ENCODE data around the gene BRWD1. TPM values are rescaled to one million over a fixed set of nuclear protein-coding genes. Genes with fewer than 3 reads are reported as not detected.

Gene BRWD1
- polyA plus RNA-seq, 1 donor (not counting 4 experiments of a cell fraction or from before 2014, with no cell fraction given) = 15.1 TPM

GRCh38 chr21:39348355-39349210 lies 35.2 kb upstream of the BRWD1 start, which contains the start of gene HMGN1:
TSS of gene HMGN1 (minus strand) at chr21:39349088. CDS start at chr21:39348917, 171 bp downstream.
- FAIRE-seq (no peak), DNase-seq (ENCODE audit: low read depth, low spot score) (no peak)
- peaks cover 37% of the 10 kb centered on the region for H3K79me2 ChIP-seq (ENCODE audit: control insufficient read depth, insufficient read depth, low read length)
- H3K27ac ChIP-seq (ENCODE audit: control insufficient read depth, insufficient read depth, low read length) = peak within 1 kb of the TSS; percentile 87
- H3K9me1 ChIP-seq (ENCODE audit: control insufficient read depth, extremely low read depth, insufficient read depth, low read length) = no peaks in the 10 kb centered on the region
- H3K27me3 ChIP-seq (ENCODE audit: control insufficient read depth, extremely low read depth, insufficient read depth, low read length) = no peaks in the 10 kb centered on the region
- peak within 1 kb of the TSS; percentile 63 to 99 (median 96) for H3K4me3 ChIP-seq (ENCODE audit: control insufficient read depth in 2 of 3, extremely low read depth in 1 of 3, insufficient read depth in 2 of 3, low read depth in 1 of 3, low read length in 3 of 3)
- H4K20me1 ChIP-seq (ENCODE audit: control insufficient read depth, extremely low read depth, insufficient read depth, low read length) = peaks cover 8% of the 10 kb centered on the region
- peaks cover 24% of the 10 kb centered on the region for H3K4me1 ChIP-seq (ENCODE audit: control insufficient read depth, extremely low read depth, insufficient read depth, low read length)
- H3K9ac ChIP-seq (ENCODE audit: control insufficient read depth, extremely low read depth, insufficient read depth, low read length) = peak within 1 kb of the TSS; percentile 95
- dilution Hi-C loops (cut with MboI; ENCODE audit: extremely low pct_ligation_motif_present, low sequenced_read_pairs) = no loop called here
- peaks cover 3 to 14% of the 10 kb centered on the region in 2 experiments for H3K36me3 ChIP-seq (ENCODE audit: control insufficient read depth in 2 of 2, extremely low read depth in 1 of 2, insufficient read depth in 2 of 2, low read length in 2 of 2)
- peak within 1 kb of the TSS; percentile 98 for H3K4me2 ChIP-seq (ENCODE audit: control insufficient read depth, extremely low read depth, insufficient read depth, low read depth, low read length)
- peak within 1 kb of the TSS; percentile 95 for H2AFZ ChIP-seq (ENCODE audit: control insufficient read depth, low read length)
- H3K9me3 ChIP-seq (ENCODE audit: control insufficient read depth, low read depth, low read length) = no peaks in the 10 kb centered on the region
- TF ChIP-seq CTCF (optimal IDR thresholded peaks at IDR 0.05 in 1 of 3, IDR thresholded peaks at IDR 0.05 in 1 of 3, conservative IDR thresholded peaks at IDR 0.05 in 1 of 3; ENCODE audit: extremely low read depth in 1 of 3, insufficient read depth in 2 of 3, low read length in 3 of 3) (no peak), EZH2 (IDR thresholded peaks at IDR 0.05; ENCODE audit: low read length) (no peak)

GRCh38 chr21:39348040-39348354 lies 34.6 kb upstream of the BRWD1 start:
- H3K27me3 ChIP-seq (ENCODE audit: control insufficient read depth, extremely low read depth, insufficient read depth, low read length) = no peaks in the 10 kb centered on the region
- DNase-seq (ENCODE audit: low read depth, low spot score) (no peak), FAIRE-seq (no peak)
- no peaks in the 10 kb centered on the region for H3K9me1 ChIP-seq (ENCODE audit: control insufficient read depth, extremely low read depth, insufficient read depth, low read length)
- H3K27ac ChIP-seq (ENCODE audit: control insufficient read depth, insufficient read depth, low read length) = peak overlapping the region; percentile 87
- peaks cover 38% of the 10 kb centered on the region for H3K79me2 ChIP-seq (ENCODE audit: control insufficient read depth, insufficient read depth, low read length)
- H3K4me3 ChIP-seq (ENCODE audit: control insufficient read depth in 2 of 3, extremely low read depth in 1 of 3, insufficient read depth in 2 of 3, low read depth in 1 of 3, low read length in 3 of 3) = peak overlapping the region; percentile 63 to 99 (median 96)
- H4K20me1 ChIP-seq (ENCODE audit: control insufficient read depth, extremely low read depth, insufficient read depth, low read length) = peaks cover 8% of the 10 kb centered on the region
- H3K4me1 ChIP-seq (ENCODE audit: control insufficient read depth, extremely low read depth, insufficient read depth, low read length) = peaks cover 24% of the 10 kb centered on the region
- peak overlapping the region; percentile 70 for H2AFZ ChIP-seq (ENCODE audit: control insufficient read depth, low read length)
- TF ChIP-seq CTCF (optimal IDR thresholded peaks at IDR 0.05 in 1 of 3, IDR thresholded peaks at IDR 0.05 in 1 of 3, conservative IDR thresholded peaks at IDR 0.05 in 1 of 3; ENCODE audit: extremely low read depth in 1 of 3, insufficient read depth in 2 of 3, low read length in 3 of 3) = no peak
- H3K4me2 ChIP-seq (ENCODE audit: control insufficient read depth, extremely low read depth, insufficient read depth, low read depth, low read length) = peak overlapping the region; percentile 98
- H3K9ac ChIP-seq (ENCODE audit: control insufficient read depth, extremely low read depth, insufficient read depth, low read length) = peak overlapping the region; percentile 95
- peaks cover 3 to 20% of the 10 kb centered on the region in 2 experiments for H3K36me3 ChIP-seq (ENCODE audit: control insufficient read depth in 2 of 2, extremely low read depth in 1 of 2, insufficient read depth in 2 of 2, low read length in 2 of 2)
- dilution Hi-C loops (cut with MboI; ENCODE audit: extremely low pct_ligation_motif_present, low sequenced_read_pairs) = no loop called here
- no peaks in the 10 kb centered on the region for H3K9me3 ChIP-seq (ENCODE audit: control insufficient read depth, low read depth, low read length)

Measured in keratinocyte (primary cell).